KBM-7 (cell line): Measurements from ENCODE around the gene RPS2.
"Not testable (repeated sequence)": the region's sequence is repeated elsewhere in the genome, so short reads cannot be mapped to it uniquely, and the experiment has no call there.

Source experiments
- DNase-seq: peaks from one replicate; pipeline ENCODE4 v3.0.0-alpha.2; 2015
- in situ Hi-C: fragments of 300-500 bp; cut with MboI; formaldehyde crosslinking; loops from 2 replicates; pipeline ENCODE4 v1.14.3; 2020; ENCODE audit warnings: low sequenced_read_pairs, low pct_unique_long_range_greater_than_20kb, mixed read lengths

The RPS2 gene

DNA sequence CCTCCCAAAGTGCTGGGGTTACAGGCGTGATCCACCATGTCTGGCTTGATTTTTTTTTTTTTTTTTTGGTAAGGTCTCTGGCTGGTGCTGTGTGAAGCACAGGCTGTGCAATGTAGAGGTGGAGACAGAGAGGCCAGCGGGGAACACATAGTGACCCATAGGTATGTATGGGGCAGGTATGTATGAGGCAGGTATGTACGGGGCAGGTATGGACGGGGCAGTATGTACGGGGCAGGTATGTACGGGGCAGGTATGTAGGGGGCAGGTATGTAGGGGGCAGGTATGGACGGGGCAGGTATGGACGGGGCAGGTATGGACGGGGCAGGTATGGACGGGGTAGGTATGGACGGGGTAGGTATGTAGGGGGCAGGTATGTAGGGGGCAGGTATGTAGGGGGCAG is 15.1 kb downstream of the RPS2 start:
- in situ Hi-C loops = no loop called here
- no peak for DNase-seq

- in situ Hi-C loops = no loop called here
- DNase-seq = no peak
Measured at GRCh38 chr16:1947369-1947670, 17.3 kb downstream of the RPS2 start.

GRCh38 chr16:1946495-1947368 is 17.9 kb downstream of the RPS2 start:
- in situ Hi-C loops = no loop called here
- DNase-seq = no peak

- in situ Hi-C loops = no loop called here
- no peak for DNase-seq
Measured at GRCh38 chr16:1945559-1946391, 18.9 kb downstream of the RPS2 start.

DNA sequence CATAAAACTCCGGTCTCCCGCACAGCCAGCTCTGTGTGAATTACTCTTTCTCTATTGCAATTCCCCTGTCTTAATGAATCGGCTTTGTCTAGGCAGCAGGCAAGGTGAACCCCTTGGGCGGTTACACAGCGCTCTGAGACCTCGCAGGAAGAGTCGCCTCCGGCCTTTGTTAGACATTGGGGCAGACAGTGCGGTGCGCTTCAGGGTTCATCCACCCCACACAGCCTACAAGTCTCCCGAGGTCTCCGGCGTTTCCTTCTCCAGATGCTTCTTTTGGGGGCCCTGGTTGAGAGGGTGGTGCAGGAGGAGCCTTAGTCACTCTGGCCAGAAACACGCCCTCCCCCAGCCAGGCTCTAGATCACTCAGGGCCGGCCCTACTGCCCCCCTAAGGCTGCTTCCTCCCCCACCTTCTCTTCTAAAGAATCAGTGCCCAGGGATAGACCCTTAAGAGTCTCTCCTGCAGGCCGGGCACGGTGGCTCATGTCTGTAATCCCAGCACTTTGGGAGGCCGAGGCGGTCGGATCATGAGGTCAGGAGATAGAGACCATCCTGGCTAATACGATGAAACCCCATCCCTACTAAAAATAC is 19.9 kb downstream of the RPS2 start:
- no peak for DNase-seq
- in situ Hi-C loops = no loop called here

GRCh38 chr16:1942810-1943726 is 21.6 kb downstream of the RPS2 start, which contains the start of gene MSRB1:
MSRB1 (minus strand) TSS chr16:1943199; CDS start chr16:1943156, 43 bp downstream.
- in situ Hi-C loops = no loop called here
- peak; percentile 95 for DNase-seq

DNA sequence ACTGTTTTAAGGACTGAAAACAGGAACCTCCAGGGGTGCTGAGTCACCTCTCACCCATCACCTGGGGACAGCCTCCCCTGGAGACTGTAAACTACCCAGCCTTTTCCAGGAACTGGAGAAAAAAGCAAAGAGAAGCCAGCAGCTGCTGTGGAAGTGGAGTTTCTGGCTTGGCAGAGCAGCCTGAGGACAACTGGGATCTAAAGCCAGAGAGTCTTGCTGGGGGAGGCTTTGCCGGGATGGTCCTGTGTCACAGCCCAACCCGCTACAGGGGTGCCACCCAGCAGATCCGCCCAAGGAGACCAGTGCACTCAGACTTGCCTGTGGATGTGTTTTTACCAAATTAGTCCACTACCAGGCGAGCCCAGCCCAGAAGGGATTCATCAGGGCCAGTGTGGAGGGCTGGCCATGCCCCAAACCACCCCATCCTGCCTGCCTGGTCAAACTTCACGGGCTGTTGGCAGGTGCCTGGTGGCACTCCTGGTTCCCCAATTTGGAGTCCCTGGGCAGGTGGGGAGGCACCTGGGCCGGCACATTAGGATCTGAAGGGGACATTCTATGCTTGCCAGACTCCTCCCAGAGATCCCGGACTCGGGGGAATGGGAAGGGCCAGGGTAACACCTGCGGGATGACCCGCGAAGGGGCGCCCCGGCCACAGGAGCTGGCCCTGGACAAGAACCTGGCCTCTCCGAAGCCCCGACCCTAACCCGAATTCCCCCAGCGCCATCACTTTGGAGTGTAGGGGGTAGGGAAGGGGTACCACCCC is 22.4 kb downstream of the RPS2 start:
- in situ Hi-C loops = no loop called here

GRCh38 chr16:1941162-1942046 is 23.2 kb downstream of the RPS2 start:
- DNase-seq = no peak
- in situ Hi-C loops = no loop called here

More for the DNA sequence above, 22.4 kb downstream of the RPS2 start:
- DNase-seq = peak; percentile 81

DNA sequence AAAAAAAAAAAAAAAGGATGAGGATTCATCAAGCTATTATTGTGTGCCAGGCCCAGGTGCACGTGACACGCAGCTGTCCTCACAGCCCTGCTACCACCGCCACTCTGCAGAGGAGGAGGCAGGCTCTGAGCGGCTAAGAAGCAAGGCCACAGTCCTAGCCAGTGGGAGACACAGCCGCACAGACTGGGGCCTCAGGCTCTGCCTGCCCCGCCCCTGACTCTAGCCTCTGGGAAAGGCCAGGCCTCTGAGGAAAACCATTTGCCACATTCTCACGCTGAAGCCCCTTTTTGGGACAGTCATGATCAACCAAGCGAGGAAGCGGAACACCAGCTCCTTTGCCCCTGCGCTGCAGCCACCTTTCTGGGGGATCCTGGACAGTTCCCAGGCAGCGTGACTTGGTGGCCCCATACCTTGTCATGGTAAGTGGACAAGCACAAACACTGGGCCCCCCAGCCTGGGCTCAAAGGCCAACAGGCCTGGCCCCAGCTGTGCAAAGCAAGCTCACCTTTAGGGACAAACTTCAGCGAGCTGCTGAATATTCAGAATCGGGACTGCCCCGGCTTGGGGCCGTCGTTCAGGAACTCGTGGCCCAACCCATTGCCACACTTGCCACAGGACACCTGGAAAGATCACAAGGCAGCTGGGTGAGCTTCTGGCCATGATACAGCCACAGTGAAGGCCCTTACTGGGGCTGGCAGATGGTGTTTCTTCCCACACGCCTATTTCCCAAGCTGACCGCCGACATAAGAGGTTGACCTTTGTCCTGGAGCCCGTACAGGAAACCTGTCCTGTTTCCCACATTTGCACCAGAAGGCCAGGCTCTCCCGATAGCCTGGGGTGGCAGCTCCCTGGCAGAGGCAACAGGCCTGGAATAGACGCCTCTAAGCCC is 24.1 kb downstream of the RPS2 start:
- in situ Hi-C loops = no loop called here
- DNase-seq = no peak

GRCh38 chr16:1939833-1940232 is 24.8 kb downstream of the RPS2 start:
- in situ Hi-C loops = not testable (repeated sequence)

DNA sequence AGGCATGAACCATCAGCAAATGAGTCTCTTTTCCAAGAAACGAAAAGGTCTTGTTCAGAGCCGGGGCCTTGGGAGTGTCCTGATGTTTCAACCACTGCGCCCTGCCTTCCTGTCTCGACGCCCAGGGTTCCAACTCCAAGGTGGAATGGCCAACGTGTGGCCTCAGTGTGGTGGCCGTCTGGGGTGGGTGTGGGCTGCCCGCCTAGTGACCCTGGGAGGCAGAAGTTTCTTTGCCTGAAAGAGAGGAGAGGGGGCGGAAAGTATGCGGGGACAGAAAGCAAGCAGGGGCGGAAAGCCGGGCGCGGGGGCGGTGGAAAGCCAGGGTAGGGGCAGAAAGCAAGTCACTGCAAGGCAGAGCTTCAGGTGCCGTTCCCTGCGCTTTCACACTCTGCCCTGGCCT is 25.7 kb downstream of the RPS2 start:
- in situ Hi-C loops = no loop called here
- DNase-seq = no peak

More at GRCh38 chr16:1939833-1940232, 24.8 kb downstream of the RPS2 start:
- not testable (repeated sequence) for DNase-seq

DNA sequence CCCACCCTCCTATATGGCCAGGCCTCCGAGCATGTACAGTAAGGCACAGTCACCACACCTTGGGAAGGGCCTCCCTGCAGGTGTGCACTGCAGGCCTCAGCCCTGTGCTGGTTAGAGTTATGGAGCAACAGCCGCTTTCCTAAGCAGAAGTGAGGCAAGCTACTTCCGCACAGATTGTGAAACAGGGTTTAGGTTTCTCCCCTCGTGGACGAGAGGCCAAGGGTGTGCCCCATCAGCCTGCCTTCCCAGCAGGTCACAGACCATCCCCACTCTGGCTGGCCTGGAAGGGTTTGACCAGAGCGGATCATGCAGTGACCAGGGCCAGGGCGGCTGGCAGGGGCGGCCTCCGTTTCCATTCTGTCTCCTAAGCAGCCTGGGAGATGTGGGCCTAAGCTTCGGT is 26.3 kb downstream of the RPS2 start:
- in situ Hi-C loops = no loop called here
- no peak for DNase-seq

- in situ Hi-C loops = no loop called here
Measured at GRCh38 chr16:1936945-1937479, 27.6 kb downstream of the RPS2 start.

DNA sequence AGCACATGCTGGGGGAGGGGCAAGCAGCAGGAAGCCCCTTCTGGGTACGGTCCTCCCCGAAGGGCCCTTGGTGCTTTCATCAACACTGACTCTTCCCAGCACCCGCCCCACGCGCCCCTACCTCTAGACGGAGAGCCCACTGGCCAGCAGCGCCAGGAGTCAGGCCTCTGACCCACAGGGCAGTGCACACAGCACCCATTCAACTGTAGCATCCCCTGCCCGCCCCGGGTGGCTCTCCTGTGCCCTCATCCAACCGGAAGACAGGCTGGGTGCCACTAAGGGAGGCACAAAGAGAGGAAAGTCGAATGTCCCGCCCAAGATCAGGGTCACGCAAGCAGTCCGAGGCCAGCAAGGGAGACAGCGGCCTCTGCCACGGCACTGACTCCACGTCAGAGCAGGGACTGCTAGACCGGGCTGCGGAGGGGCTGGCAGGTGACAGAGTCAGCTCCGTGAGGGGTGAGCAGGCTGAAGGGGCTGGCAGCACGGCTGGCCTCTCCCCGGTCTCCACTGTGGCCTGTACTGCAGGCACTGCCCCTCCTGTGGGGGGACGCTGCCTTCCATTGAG is 31.4 kb downstream of the RPS2 start:
- DNase-seq = no peak
- in situ Hi-C loops = no loop called here

More at GRCh38 chr16:1936945-1937479, 27.6 kb downstream of the RPS2 start:
- DNase-seq = no peak

DNA sequence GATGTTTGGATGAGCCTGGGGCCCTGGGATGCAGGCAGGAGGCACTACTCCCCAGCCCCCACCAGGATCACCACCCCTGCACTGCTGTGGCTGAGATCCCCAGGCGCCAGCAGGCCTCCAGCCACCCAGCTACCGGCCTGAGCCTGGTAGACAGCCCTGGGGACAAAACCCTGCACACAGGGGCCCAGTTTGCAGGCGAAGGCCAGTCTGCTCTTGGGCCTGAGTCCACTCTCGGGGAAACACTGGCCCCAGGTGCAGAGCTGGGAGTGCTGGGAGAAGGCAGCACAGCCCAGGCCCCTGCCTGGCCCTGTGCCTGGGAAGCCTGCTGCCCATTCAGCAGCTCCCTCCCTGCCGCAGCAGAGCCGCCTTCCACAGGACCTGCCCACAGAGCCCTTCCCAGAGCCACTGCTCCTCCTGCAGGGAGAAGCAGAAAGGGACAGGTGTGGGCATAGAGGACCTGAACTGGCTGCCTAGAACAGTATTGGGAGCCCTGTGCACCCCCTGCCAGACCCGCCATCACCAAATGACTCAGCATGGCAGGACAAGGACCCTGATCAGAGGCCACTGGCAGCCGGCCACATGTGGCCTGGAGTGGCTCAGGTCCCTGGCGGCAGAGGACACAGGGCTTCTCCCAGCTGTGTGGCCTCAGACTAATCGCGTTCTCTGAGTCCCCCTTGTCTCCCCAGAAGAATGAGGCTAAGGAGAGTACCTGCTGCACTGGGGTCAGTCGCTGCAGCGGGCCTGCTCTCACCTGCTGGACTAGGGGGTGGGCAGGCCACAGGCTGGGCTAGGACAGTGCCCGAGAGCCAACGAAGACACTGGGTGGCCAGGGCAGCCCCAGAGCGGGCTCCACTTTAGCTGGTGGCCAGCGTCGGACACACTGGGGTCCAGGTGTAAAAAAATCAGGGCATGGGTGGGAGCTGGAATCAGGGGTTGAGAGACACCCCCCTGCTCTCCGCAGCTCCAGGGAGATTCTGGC is 32.3 kb downstream of the RPS2 start:
- in situ Hi-C loops = no loop called here
- no peak for DNase-seq
